ENCODE data around the gene GPR83.

- no peak for TF ChIP-seq CTCF (IDR thresholded peaks at IDR 0.05; ENCODE audit: poor library complexity)
- no peak for TF ChIP-seq EZH2 (IDR thresholded peaks at IDR 0.05; ENCODE audit: borderline replicate concordance)
- no peak for TF ChIP-seq EZH2phosphoT487 (IDR thresholded peaks at IDR 0.05; ENCODE audit: low read depth, severe bottlenecking, unreplicated experiment)
Observed at GRCh38 chr11:94342250-94342649, 59.0 kb downstream of the GPR83 start.

Data from hepatocyte (in vitro differentiated cells).